Middle frontal gyrus (tissue), 1 donor: ENCODE measurements around the gene HDHD5.

Source experiments
- DNase-seq: peaks from one replicate; pipeline ENCODE4 v3.0.0-alpha.2; 2015; ENCODE audit warnings: low spot score; ENCODE audit errors: extremely low spot score

Gene HDHD5

DNA sequence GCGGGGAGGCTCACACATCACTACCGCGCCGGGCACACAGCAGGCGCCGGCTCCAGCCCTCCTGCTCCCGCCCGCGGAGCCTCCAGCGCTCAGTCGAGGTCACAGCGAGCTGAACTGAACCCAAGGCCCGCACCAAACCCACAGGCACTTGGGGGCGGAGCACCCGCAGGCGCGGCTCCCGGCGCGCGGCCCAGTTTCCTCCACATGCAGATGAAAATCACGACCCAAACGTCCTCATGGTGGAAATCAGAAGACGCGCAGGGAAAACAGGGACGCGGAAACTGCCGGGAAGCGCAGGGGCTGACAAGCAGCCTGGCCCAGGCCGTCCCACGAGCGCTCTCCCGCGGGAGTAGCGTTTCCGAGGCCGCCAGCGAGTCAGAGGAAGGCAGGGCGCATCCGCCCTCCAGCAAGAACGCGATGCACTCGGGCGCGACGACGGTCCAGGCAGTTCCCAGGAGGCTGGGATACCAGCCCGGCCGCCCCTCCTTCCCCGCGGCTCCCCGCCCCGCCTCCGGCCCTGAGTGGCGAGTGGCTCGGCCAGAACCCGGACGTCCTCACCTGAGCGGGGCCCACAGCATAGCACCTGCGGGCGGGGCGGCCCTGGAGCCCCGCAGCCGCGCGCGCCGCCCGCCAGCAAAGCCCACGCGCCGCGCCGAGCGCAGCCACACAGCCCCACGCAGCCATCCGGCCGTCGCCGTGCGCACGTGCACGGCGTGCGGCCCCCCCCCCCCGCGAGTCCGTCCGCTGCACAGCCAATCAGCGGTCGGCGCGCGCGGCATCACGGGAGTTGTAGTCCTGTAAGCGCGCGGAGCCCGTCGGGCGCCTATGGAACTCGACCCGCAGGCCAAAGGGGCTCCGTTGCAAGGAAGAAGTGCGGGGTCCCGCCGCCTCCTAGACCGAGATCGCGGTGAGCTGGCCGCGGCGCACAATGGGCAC, at the start of gene HDHD5:
TSS of gene HDHD5 (minus strand) at position 710 of the 936 bp plus-strand sequence. CDS start at position 684, 26 bp downstream.
- peak; percentile 72 for DNase-seq

DNA sequence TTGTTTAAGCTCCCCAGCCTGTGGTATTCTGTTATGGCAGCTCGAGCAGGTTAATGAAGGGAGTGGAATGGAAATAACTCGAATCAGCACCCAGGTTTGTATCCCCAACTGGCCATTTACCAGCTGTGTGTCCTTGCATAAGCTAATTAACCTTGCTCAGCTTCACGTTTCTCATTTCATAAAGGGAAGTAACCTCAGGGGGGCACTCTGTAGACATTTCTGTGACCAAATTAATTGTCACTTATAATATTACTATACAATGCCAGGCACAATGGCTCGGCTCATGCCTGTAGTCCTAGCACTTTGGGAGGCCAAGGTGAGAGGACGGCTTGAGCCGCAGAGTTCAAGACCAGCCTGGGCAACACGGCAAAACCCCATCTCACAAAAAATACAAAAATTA, 46.4 kb upstream of the HDHD5 start:
- no peak for DNase-seq

DNA sequence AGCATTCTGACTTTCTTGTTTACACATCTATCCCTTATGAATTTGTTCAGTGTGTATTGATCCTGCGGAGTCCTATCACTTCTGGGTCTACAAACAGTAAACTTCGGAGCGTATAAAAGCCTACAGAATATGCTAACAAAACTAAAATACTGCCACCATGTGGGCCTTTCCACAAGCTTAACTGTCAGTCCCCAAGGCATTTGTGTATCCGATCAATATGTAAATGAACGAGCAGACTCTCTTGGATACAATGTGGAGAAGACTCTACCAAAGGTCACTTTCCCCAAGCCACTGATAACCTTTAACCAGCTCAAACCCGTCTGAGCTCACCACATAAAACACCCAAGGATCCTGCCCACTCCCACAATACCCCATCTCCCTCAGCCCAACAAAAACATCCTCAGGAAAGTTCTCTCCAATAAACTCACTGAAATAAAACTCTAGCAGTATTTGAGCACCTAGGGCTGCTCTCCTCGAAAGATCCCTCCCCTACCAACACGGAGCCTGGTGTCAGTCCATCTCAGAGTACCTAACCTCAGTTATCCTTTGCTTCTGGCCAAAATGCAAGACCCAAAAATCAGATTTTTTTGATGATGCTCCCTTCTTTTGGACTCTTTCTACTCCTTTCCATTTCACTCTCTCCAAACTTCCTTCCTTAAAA, 42.3 kb upstream of the HDHD5 start:
- no peak for DNase-seq

DNA sequence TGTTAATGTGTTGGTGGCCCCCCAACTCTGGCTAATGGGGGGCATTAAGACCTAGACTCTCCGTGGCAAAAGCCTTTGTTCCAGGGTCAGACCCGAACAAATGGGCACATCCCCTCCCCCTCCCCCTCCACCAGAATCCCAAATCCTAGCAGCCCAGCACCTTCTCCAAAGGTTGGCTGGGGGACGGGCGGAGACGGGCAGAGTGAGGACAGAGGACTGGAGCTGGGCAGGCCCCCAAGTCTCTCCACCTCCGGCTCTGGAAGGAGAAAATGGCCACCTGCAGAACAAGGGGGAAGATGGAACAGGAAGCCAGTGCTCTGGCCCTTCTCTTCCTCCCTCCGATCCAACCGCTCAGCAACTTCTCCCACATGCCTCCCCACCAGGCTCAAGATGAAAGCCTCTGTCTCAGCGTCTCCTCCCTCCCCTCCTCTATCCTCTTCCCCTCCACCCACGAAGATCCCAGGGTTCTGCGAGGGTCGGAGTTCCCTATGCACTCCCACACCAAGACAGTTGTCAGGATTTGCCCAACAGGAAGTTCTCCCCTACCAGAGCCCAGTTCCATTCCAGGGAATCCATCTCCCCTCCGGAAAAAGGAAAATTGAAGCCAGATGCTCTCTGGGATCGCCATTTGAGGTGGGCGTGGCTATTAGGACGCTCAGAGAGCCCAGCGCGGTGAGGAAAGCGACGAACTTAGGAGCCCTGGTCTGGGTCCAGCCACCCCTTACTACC, 40.1 kb upstream of the HDHD5 start:
- DNase-seq, result no peak

DNA sequence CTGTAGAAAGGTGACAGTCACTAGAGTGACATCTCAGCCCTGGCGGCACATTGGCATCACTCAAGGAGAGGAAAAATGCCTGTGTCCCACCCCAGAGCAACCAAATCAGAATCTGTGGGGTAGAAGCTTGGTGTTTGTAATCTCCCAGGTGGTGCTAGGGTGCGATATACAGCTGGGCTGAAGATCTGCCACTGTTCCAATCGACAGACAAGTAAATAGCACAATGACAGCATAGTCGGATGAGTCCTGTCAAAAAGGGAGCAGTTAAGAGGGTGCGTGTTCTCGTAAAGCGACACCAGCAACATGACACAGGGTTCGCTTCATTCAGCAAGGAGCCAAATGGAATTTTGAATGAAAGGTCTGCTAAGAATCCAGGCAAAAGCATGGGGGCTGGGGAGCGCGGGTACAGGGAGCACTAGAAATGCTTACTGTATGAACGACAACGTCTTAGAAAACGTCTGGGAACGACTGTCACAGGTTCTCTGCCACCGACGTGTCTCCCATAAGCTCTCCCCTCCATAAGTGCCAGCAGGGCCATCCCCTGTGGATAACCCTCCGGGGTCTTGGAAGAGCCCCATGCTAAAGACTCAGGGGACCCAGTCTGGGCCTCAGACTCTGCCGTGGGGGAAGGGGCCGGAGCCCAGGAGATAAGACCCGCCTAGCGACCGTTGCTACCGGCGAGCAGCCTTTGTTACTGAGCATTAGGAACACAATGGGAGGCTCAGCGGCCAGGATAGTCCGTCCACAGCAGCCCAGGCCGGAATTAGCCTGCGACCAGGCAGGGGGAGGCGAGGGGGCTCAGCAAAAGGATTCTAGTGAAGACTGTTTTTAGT, 39.3 kb upstream of the HDHD5 start:
- no peak for DNase-seq

DNA sequence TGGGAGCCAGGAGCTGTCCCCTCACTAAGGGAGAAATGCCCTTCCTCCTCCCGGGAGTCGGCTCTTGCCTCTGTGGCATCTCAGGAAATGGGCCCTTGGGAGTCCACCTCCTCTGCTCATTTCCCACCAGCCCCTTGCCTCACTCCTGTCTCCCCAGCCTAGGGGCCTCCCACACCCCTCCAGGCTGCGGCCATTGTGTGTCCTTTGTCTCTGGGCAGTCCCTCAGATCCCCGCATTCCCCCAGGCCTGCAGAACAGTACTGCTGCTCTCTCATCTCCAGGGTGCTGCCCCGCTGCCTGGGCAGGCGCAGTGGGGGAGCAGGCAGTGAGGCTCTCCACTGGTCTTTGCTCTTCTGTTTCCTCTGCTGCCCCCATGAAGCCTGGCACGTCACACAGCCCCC, 35.1 kb upstream of the HDHD5 start:
- no peak for DNase-seq

DNA sequence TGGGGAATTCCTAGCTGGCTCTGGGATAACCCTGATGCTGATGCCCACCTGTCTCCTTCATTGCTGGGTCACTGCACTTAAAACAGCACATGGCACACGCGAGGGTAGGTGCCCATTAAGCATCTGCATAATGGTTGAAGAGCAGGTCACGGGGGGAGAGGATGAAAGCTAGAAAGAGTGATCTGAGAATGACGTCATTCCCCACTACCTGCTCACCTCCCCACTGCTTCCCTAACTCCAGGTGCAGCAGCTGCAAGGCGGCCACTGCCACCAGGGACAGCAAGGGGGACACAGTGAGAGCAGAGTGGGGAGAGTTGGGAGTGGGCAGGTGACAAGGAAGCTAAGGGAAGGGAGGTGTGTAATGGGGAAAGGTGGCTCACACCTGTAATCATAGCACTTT, 33.1 kb upstream of the HDHD5 start:
- no peak for DNase-seq

DNA sequence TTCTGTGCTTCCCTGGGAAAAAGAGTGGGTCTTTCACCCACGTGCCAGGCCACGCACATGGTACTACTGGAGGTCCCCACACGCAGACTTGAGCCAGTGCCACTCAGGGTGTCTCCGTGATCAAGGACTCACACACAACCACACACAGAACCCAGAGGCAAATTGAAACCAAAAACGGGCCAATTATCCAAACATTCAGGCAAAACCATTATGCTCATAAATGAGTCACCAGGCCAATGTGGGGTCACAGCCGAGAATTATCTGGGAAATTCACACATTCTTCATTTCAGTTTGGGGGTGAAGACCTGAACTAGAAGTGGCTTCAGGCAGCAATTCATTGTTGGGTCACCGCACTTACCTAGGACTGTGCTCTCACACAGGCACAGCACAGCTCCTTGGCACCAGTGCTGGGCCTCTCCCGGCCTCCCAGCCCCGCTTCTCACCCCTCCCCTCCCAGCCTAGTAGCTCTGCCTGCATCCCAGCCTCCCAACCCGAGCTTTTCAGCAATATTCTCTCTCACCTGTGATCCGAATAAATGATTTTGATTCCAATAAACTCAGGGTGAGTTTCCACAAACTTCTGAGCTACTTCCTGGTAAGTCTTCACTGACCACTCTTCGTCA, 32.2 kb upstream of the HDHD5 start:
- no peak for DNase-seq

DNA sequence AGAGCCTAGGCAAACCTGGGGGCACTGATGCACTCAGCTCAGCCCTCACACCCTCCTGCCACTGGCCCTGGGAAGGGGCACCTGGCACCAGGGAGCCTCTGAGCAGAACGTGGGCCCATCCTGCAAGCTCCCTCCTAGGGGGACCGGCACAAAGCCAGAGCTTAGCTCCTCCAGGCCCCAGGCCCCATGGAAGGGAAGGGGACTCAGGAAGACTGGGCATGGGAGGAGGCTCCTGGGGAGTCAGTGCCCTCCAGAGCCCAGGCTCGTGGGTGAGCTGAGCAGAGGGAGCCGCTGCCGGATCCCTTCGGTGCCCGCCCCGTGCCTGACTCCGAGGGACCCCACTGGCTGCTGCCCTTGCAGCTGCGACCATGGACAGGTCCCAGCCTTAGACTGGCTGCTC, 31.6 kb upstream of the HDHD5 start:
- no peak for DNase-seq

DNA sequence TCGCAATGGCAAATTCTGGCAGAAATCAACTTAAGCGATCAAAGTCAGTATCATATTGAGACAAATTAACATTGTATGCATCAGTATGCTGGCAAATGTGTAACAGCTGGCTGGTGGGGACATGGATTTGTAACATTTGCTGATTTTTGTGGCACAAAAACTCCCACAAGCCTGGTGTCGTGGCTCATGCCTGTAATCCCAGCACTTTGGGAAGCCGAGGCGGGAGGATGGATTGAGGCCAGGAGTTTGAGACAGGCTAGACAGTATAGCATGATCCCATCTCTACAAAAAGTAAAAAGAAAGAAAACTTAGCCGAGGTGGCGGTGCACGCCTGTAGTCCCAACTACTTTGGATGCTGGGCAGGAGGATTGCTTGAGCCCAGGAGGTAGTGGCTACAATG, 17.6 kb upstream of the HDHD5 start:
- DNase-seq, result no peak

DNA sequence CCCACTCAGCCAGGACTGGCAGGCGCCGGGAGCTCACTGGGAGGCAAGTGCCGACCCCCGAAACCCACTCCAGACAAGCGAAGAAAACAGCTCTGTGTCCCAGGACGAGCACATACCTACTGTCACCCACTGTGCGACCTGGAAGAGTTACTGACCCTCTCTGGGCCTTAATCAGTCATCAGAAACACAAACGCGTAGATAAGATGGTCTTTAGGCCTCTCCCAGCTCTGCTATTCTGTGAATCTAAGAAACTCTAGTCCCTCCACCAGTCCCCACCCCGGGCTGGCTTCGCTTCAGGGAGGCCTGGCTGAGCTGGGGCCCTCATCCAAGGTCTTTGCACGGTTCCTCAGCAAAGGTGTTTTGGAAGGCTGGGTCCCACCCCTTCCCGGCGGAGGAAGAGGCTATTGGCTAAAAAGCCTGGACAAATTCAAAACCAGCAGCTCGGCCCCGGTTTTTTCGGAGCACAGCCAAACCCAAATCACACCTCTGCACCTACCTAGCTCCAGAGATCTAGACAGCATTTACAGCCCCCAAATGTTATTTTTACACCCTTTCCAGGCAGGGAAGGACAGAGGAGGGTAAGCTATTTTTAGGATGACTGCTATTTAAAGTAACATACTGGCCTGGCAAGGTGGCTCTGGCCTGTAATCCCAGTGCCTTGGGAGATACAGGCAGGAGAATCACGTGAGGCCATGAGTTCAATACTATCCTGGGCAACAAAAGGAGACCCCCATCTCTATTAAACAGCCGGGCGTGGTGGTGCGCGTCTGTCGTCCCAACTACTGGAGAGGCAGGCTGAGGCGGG, 13.2 kb upstream of the HDHD5 start:
- no peak for DNase-seq

DNA sequence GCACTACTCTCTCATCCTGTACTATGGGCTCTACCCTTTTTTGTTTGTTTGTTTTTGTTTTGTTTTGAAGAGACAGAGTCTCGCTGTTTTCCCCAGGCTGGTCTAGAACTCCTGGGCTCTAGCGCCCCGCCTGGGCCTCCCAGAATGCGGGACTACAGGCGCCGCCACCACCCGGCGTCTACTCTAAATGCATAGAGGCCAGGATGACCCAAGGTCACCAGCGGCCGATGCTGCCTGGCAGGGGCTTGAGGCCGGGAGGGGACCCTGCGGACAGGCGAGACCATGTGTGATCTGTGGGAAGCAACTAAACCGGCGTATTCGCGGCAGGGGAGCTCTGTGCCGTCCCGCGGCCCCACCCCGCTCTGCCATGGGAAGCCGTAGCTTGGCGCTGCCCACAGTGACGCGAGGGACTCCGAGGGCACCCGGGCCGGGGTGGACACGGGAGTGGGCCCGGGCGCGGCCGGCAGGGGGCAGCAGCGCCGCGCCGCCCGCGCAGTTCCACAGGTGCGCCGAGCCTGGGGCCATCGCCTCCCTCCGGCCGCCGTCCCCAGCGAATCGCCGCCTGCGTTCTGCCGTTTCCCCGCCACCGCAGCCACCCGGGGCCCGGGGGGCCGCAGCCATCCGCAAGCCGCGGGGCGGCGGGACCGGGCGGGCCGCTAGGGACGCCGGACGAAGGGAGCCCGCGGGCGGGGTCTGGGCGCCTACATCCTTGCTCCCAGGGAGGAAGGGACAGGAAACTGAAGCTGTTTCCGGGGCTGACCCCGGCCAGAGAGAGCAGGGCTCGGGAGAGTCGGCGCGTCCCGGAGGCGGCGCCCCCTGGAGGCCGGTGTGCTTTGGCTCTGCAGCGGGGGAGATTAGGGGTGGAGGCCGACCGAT, 12.3 kb upstream of the HDHD5 start:
- peak; percentile 75 for DNase-seq

DNA sequence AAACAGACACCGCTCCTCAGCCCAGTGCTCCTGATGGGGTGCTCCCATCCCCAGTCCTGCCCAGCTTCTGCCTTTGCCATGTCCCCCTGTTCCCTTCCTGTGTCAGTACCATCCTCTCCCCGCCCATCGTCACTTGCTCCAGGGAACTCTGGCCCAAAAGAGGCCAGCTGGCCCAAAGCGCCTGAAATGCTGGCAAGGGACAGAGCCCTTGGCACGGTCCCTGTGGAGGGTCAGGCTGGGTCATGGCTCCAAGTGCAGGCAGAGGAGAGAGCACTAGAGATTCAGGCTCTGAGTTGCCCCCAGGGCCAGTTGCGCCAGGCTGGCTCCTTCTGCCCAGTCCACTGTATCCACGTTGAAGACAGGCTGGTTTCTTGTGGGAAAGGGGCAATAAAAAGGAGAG, 8.4 kb upstream of the HDHD5 start:
- no peak for DNase-seq

DNA sequence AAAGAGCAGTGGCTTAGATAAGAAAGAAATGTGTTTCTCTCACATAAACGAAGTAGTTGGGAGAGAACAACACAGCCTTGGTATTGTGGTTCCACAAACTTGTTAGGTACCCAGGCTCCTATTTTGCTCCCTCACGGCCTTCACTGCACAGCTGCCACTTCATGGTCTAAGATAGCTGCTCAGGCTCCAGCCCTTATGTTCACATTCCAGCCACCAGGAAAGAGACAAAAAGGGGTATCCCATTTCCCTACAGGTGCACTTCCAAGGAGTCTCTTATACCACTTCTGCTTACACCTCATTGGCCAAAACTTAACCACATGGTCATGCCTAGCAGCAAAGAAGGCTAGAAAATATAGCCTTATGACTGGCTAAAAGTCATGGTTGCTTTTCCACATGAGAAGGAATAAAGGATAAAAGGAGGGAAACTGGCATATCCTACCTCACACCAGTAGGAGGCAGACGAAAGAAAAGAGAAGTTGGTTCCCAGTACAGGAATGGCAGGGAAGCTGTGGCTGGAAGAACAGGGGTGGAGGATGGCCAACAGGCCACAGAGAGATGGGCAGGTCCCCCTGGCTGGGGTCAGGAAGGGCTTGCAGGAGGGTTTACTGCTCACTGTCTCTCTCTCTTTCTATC, 5.4 kb upstream of the HDHD5 start:
- DNase-seq, result no peak

DNA sequence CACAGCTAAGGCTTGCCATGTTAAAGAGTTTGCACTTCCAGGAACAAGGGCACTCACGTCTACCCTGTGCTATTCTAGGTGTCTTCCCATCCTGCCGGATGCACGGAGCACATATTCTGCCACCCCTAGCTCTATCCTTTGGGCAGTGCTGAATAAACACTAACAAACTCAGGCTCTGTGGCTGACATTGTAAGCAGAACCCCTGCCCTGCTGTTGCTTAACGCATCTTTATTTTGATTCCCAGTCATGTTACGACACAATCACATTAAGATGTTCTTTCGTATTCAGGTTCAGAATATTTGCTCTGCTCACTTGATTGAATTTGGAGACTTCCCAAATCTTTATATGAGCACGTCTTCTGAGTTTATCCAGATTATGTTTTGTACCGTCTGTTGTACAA, 3.7 kb upstream of the HDHD5 start:
- DNase-seq, result no peak

DNA sequence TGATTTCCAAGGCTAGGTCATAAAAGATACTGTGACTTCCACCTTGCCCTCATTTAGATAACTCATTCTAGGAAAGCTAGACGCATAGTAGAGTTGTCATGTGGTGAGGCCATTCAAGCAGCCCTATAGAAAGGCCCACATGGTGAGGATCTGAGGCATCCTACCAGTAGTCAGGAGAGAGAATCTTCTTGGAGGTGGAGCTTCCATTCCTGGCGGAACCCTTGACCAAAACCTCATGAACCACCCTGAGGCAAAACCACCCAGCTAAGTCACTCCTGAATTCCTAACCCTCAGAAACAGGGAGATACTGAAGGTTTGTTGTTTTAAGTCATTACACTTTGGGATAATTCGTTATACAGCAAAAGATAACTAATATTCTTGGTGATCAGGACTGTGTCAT, 2.9 kb upstream of the HDHD5 start:
- DNase-seq, result no peak

DNA sequence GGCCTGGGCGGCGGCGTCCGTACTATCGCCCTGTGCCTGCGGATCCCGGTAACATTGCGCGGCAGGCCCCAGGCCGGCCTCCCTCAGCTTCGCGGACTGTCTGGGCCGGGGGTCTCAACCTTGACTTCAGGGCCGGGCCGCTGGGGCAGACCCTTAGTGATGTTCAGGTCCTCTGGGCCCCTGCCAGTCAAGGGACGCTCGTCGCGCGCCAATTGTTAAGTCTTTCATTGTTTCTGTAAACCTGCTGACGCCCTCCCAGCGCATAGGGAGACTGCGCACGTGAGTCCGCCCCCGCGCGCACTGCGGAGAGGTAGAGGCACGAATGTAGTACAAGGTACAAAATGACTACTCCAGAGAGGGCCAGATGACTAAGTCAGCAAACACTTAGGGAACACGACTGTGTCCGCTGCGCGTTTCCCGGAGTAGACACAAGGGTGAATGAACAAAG, 451 bp upstream of the HDHD5 start:
- peak; percentile 30 for DNase-seq

DNA sequence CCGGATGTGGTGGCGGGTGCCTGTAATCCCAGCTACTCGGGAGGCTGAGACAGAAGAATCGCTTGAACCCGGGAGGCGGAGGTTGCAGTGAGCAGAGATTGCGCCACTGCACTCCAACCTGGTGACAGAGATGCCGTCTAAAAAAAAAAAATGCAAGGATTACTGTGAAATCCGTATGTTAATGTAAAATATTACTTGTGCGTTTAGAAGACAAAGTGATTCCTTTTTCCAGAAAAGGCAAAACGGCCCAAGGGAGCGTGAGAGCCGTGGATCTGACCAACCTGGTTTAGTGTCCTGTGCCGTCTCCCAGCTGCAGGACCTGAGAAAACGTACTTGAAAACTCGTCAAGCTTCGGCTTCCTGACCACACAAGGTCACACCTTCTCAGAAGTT, 905 bp downstream of the HDHD5 start:
- no peak for DNase-seq
